Measurements from ENCODE around the gene PCK1. TPM values are rescaled to one million over a fixed set of nuclear protein-coding genes. Genes with fewer than 3 reads are reported as not detected.
A peak's percentile ranks its signal among the peaks of the same experiment; 100 is the strongest.

The PCK1 gene
- total RNA-seq, 4 donors from 2014 or later = 0.10 to 3.2 (median 1.7) TPM

- no peak for DNase-seq
These were observed 25.5 kb downstream of the PCK1 start for GRCh38 chr20:57586370-57586793.

GRCh38 chr20:57586943-57587277 lies 26.0 kb downstream of the PCK1 start:
- no peaks in the 10 kb centered on the region for H3K36me3 ChIP-seq
- DNase-seq (no peak), ATAC-seq (no peak)
- intact Hi-C loops (cut with DNase I; ENCODE audit: low total_unique reads) (no loop called here), in situ Hi-C loops (cut with MboI; ENCODE audit: low sequenced_read_pairs in 4 of 4) (no loop called here)
- TF ChIP-seq POLR2A (IDR thresholded peaks at IDR 0.05) (no peak), CTCF (IDR thresholded peaks at IDR 0.05 in 4 of 5, conservative IDR thresholded peaks at IDR 0.05 in 1 of 5) (no peak)
- no peaks in the 10 kb centered on the region for H3K9me3 ChIP-seq
- H3K27me3 ChIP-seq = peaks cover 2 to 9% (median 6%) of the 10 kb centered on the region in 3 donors
- H3K4me3 ChIP-seq = no peak overlapping the region
- no peak overlapping the region for H3K27ac ChIP-seq
- H3K4me1 ChIP-seq = peaks cover 0 to 8% of the 10 kb centered on the region in 2 donors

More at GRCh38 chr20:57586370-57586793, 25.5 kb downstream of the PCK1 start:
- Histone ChIP-seq H3K36me3 (no peaks in the 10 kb centered on the region), H3K4me1 (peaks cover 0 to 9% of the 10 kb centered on the region in 2 donors), H3K9me3 (no peaks in the 10 kb centered on the region), H3K4me3 (no peak overlapping the region), H3K27me3 (peaks cover 2 to 11% (median 6%) of the 10 kb centered on the region in 3 donors), H3K27ac (no peak overlapping the region)
- in situ Hi-C loops (cut with MboI; ENCODE audit: low sequenced_read_pairs in 4 of 4) (no loop called here), intact Hi-C loops (cut with DNase I; ENCODE audit: low total_unique reads) (no loop called here)
- ATAC-seq = peak in 1 of 2 donors; percentile 46
- TF ChIP-seq POLR2A (IDR thresholded peaks at IDR 0.05) (no peak), CTCF (IDR thresholded peaks at IDR 0.05 in 4 of 5, conservative IDR thresholded peaks at IDR 0.05 in 1 of 5) (no peak)

GRCh38 chr20:57587278-57587988 lies 26.5 kb downstream of the PCK1 start:
- Histone ChIP-seq H3K36me3 (no peaks in the 10 kb centered on the region), H3K9me3 (no peaks in the 10 kb centered on the region), H3K27ac (no peak overlapping the region), H3K4me3 (no peak overlapping the region), H3K4me1 (peaks cover 0 to 4% of the 10 kb centered on the region in 2 donors), H3K27me3 (peaks cover 2 to 8% (median 6%) of the 10 kb centered on the region in 3 donors)
- ATAC-seq (no peak), DNase-seq (no peak)
- in situ Hi-C loops (cut with MboI; ENCODE audit: low sequenced_read_pairs in 4 of 4) = no loop called here
- no peak for TF ChIP-seq POLR2A (IDR thresholded peaks at IDR 0.05)
- TF ChIP-seq CTCF (IDR thresholded peaks at IDR 0.05 in 4 of 5, conservative IDR thresholded peaks at IDR 0.05 in 1 of 5) = no peak
- intact Hi-C loops (cut with DNase I; ENCODE audit: low total_unique reads) = no loop called here

- in situ Hi-C loops (cut with MboI; ENCODE audit: low sequenced_read_pairs in 4 of 4) = no loop called here
These were observed 27.1 kb downstream of the PCK1 start for GRCh38 chr20:57587989-57588377.

More at GRCh38 chr20:57587989-57588377, 27.1 kb downstream of the PCK1 start:
- Histone ChIP-seq H3K4me3 (no peak overlapping the region), H3K9me3 (no peaks in the 10 kb centered on the region), H3K27ac (no peak overlapping the region), H3K36me3 (no peaks in the 10 kb centered on the region), H3K27me3 (peaks cover 2 to 6% (median 2%) of the 10 kb centered on the region in 3 donors), H3K4me1 (peaks cover 0 to 4% of the 10 kb centered on the region in 2 donors)
- DNase-seq = no peak
- TF ChIP-seq CTCF (IDR thresholded peaks at IDR 0.05 in 4 of 5, conservative IDR thresholded peaks at IDR 0.05 in 1 of 5) = no peak
- no peak for TF ChIP-seq POLR2A (IDR thresholded peaks at IDR 0.05)
- intact Hi-C loops (cut with DNase I; ENCODE audit: low total_unique reads) = no loop called here
- ATAC-seq = no peak

Data from gastrocnemius medialis (tissue), 4 donors.